HG02840 (cell line): ENCODE results near the gene TGM6.

Source experiments
- ATAC-seq: cut with Tn5 transposase; IDR thresholded peaks from one replicate; pipeline ENCODE4 v1.9.1; 2021; ENCODE audit warnings: mild to moderate bottlenecking, moderate library complexity, moderate number of reproducible peaks; ENCODE audit not compliant: unreplicated experiment, low FRiP score

The TGM6 gene

DNA sequence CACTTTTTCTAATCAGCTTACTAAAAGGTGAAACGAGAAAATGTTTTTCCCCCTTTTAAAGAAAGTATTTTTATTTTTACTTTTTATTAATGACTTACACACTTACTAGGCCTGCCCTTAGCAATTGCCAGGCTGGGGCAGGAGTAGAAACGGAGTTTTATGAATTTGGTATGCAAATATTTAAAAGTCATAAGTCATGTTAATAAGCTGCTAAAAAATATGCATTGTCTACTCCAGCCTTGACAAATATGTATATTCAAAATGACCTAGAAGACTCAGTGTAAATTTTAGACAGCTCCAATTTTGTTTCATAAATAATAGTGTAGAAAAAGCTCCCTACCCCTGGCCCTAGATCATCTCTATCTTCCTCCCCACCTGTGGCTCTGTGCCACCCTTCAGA lies 17.5 kb upstream of the TGM6 start:
- ATAC-seq = no peak

GRCh38 chr20:2363587-2363986 lies 17.1 kb upstream of the TGM6 start:
- ATAC-seq = no peak

GRCh38 chr20:2364044-2364443 lies 16.7 kb upstream of the TGM6 start:
- no peak for ATAC-seq

DNA sequence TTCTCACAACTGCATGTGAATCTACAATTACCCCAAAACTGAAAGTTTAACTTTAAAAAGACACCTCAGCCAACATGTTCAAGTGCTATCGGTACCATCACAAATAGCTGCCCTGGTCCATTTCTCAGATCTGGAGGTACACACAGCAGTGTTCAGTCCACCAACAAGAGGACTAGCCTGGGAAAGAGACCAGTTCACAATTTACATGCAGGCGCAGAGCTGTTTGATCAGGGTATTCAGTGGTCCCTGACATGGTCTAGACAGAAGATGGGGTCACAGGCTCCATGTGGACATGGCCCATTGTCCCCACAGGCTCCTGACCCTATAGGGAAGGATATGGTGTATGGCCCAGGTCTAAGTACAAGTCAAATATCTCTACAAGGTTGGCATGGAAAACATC lies 15.6 kb upstream of the TGM6 start:
- ATAC-seq = no peak

DNA sequence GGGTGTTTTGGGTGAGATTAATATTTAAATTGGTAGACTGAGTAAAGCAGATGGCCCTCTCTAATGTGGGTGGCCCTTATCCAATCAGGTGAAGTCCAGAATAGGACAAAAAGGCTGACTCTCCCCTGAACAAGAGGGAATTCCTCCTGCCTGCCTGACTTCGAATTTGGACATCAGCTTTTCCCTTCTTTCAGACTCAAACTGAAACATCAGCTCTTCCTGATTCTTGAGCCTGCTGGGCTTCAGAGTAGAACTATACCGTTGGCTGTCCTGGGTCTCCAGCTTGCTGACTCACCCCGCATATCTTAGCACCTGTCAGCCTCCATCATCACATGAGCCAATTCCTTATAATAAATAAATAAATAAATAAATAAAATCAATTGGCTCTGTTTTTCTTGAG lies 15.0 kb upstream of the TGM6 start:
- ATAC-seq = no peak

DNA sequence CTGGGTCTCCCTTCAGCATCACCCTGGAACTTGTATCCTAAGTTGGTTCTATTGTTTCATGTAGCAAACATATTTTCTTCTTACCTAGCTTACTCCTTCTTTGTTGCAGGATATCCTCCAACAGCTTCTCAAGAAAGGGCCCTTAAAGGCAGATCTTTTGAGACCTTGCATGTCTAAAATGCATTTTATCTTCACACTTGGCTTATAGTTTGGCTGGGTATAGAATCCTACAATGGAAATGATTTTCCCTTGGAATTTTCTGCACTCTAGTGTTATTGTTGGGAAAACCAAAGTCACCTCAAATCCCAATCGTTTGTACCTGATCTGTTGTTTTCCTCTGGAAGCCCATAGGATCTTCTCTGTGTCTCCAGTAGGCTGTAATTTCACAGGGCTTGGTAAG lies 12.1 kb upstream of the TGM6 start:
- ATAC-seq = no peak

DNA sequence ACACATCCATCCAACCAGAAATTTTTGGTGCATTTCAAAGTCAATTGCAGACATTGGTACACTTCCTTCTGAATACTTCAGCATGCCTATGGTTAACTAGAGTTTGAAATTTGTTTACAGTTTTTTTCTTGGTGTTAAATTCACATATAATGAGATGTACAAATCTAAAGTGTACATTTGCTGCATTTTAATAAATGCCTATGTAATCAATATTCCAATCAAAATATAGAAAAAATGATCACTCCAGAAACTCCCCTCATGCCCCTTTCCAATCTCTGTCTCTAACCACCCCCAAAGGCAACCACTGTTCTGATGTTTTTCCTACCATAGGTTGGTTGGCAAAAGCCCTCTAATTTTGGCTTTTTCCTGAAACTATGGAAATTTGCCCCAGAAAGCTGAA lies 7.6 kb upstream of the TGM6 start:
- no peak for ATAC-seq

GRCh38 chr20:2374346-2375125 lies 6.2 kb upstream of the TGM6 start:
- ATAC-seq = no peak

DNA sequence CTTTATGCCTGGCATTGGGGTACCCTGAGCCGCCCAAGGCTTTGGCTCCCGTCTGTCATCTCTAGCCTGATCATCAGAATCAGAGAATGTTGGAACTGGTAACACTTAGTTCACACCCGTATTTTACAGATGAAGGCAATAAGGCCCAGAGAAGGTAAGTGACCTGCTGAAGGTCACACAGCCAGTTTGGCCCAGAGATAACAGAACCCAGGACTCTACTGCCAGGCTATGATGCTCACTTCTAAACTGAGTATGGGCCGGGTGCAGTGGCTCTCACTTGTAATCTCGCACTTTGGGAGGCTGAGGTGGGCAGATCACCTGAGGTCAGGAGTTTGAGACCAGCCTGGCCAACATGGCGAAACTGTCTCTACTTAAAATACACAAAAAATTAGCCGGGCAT lies 1.8 kb upstream of the TGM6 start:
- no peak for ATAC-seq

- ATAC-seq = no peak
Observed at GRCh38 chr20:2379511-2380229, 1.0 kb upstream of the TGM6 start.

- no peak for ATAC-seq
Observed at GRCh38 chr20:2381303-2381702, 602 bp downstream of the TGM6 start.

GRCh38 chr20:2382833-2383232 lies 2.1 kb downstream of the TGM6 start:
- no peak for ATAC-seq

GRCh38 chr20:2385026-2385425 lies 4.3 kb downstream of the TGM6 start:
- no peak for ATAC-seq

DNA sequence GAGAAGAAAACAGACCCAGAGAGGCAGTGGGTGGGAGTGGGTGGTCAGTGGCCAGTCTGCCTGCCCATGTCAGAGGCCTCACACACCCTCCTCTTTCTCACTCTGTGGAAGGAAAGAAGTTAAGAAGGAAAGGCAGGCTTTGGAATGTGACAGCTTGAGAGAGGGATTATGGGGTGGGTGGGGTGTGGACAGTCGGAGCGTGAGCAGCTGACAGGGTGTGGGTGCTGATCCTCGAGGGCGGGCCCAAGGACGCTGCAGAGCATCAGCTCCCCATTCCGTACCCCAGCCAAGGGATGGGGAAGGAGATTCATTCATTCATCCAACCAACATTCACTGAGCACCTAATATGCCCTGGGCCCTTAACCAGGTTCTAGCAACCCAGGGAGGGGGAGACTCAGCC lies 4.8 kb downstream of the TGM6 start:
- no peak for ATAC-seq

- no peak for ATAC-seq
Observed at GRCh38 chr20:2386516-2387179, 5.9 kb downstream of the TGM6 start.

GRCh38 chr20:2387180-2387577 lies 6.5 kb downstream of the TGM6 start:
- ATAC-seq = no peak

DNA sequence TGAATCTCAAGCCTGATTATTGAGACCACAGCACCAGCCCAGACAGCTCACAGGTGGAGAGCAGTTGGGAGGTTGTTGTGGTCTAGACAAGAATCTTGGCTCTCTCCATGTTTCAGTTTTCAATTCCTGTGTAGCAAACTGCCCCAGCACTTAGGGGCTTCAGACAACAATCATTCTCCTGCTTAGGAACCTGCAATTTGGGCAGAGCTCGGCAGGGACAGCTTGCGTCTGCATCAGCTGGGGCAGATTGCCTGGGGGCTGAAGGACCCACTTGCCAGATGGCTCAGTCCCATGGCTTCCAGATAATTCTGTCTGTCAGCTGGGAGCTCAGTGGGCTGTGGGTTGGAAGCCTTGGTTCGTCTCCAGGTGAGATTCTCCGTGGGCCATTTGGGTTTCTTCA lies 6.9 kb downstream of the TGM6 start:
- no peak for ATAC-seq

DNA sequence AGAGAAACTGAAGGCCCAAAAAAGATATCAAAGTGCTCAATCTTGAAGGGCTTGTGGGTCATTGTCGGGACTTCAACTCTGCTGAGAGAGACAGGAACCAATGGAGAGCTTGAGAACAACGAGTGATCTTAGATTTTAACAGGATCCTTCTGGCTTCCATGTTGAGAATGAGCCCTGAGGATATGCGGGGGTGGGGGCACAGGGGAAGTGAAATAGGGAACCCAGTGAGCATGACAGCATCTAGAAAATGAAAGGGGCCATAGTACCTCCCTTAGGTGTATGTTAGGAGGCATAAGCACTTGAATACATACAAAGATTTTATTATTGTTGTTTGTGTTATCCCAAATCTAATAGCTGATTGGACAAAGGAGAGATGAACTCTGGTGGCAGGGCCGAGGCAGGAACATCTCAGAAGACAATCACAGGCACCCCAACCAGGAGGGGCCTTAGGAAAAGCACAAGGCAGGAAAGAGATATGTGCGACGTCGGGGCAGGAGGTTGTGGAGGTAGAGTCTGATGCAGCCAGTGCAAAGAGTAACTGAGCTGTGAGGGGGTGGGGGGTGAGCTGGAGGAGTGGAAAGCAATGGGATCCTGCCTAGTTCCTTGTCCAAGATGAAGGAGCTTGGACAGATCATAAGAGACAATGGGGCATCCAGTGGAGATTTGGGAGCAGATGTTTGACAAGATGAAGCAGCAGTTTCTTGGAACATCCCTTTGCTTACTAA lies 10.4 kb downstream of the TGM6 start:
- no peak for ATAC-seq

DNA sequence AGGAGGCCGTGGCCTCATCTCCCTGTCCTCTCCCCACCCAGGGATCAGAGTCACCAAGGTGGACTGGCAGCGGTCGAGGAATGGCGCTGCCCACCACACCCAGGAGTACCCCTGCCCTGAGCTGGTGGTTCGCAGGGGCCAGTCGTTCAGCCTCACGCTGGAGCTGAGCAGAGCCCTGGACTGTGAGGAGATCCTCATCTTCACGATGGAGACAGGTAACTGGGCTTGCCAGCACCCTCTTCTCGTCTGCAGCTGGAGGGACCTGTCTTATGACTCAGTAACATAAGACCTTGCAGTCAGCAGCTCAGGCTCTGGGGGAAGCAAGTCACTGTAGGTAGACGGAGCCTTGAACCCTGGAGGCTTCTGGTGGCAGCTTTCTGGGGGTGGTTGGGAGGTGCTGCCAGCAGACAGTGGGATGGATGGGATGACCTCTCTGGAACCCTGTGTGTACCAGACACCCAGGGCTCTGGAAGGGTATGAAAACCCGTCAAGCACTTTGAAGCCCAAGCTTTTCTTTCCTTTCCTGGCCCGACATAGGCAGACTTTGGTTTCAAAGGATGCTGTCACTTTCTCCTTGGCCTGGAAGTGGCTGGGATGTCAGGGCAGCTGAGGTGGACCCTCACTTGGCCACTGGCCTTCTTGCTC lies 13.8 kb downstream of the TGM6 start:
- no peak for ATAC-seq

GRCh38 chr20:2395136-2395535 lies 14.4 kb downstream of the TGM6 start:
- no peak for ATAC-seq
